ENCODE measurements around the gene MT2A. TPM values are rescaled to one million over a fixed set of nuclear protein-coding genes. Genes with fewer than 3 reads are reported as not detected.

MT2A gene
- total RNA-seq, 1 experiment from 2014 or later, result 207 TPM

Other genes starting within 250 kb of the MT2A start
- 71.7 and 122 TPM in 2 replicates for gene AMFR, start 183.0 kb upstream of the MT2A start, total RNA-seq (2014; rRNA removed; shearing (Covaris generic))
- gene NUDT21, start 157.3 kb upstream of the MT2A start, total RNA-seq (2014; rRNA removed; shearing (Covaris generic)), result 102 and 128 TPM in 2 replicates
- gene OGFOD1, start 157.0 kb upstream of the MT2A start, total RNA-seq (2014; rRNA removed; shearing (Covaris generic)), result 61.5 and 152 TPM in 2 replicates
- 22.8 and 33.0 TPM in 2 replicates for gene BBS2, start 88.6 kb upstream of the MT2A start, total RNA-seq (2014; rRNA removed; shearing (Covaris generic))
- not detected in 2 replicates for gene MT4, start 43.5 kb upstream of the MT2A start, total RNA-seq (2014; rRNA removed; shearing (Covaris generic))
- gene MT3, start 19.1 kb upstream of the MT2A start, total RNA-seq (2014; rRNA removed; shearing (Covaris generic)), result not detected in 2 replicates
- gene MT1E, start 17.2 kb downstream of the MT2A start, total RNA-seq (2014; rRNA removed; shearing (Covaris generic)), result 248 and 365 TPM in 2 replicates
- gene MT1M, start 24.1 kb downstream of the MT2A start, total RNA-seq (2014; rRNA removed; shearing (Covaris generic)), result 0.74 and 7.4 TPM in 2 replicates
- gene MT1A, start 30.1 kb downstream of the MT2A start, total RNA-seq (2014; rRNA removed; shearing (Covaris generic)), result not detected in 2 replicates
- gene MT1B, start 43.3 kb downstream of the MT2A start, total RNA-seq (2014; rRNA removed; shearing (Covaris generic)), result not detected in 2 replicates
- 0.29 TPM in 1 of 2 replicates, not detected in the other for gene MT1F, start 49.4 kb downstream of the MT2A start, total RNA-seq (2014; rRNA removed; shearing (Covaris generic))
- gene MT1G, start 59.5 kb downstream of the MT2A start, total RNA-seq (2014; rRNA removed; shearing (Covaris generic)), result 8.2 and 16.3 TPM in 2 replicates
- gene MT1H, start 61.2 kb downstream of the MT2A start, total RNA-seq (2014; rRNA removed; shearing (Covaris generic)), result not detected in 2 replicates
- gene MT1X, start 73.9 kb downstream of the MT2A start, total RNA-seq (2014; rRNA removed; shearing (Covaris generic)), result 70.4 and 106 TPM in 2 replicates
- 91.9 and 120 TPM in 2 replicates for gene NUP93, start 121.5 kb downstream of the MT2A start, total RNA-seq (2014; rRNA removed; shearing (Covaris generic))